NOMO-1 treated with DMSO at 0.1 percent for 48 hours (cell line): ENCODE data around the gene SLU7.

Source experiments
- DNase-seq: peaks from one replicate; lab custom pipeline; 2025; ENCODE audit not compliant: unreplicated experiment; lab: John Stamatoyannopoulos, UW

The SLU7 gene

DNA sequence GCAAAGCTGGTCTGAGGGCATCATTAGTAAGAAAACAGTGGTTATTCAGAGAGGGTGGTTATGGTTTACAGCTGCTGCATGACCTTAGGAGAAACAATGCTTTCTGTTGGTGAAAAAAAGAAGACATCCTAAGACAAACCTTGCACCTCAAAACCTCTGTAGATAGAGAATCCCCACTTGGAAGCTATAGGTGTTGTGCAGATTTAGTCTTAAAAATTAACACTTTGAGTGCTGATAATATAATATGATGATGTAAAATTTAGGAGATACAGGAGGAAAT is 1.4 kb upstream of the SLU7 start:
- DNase-seq = no peak

DNA sequence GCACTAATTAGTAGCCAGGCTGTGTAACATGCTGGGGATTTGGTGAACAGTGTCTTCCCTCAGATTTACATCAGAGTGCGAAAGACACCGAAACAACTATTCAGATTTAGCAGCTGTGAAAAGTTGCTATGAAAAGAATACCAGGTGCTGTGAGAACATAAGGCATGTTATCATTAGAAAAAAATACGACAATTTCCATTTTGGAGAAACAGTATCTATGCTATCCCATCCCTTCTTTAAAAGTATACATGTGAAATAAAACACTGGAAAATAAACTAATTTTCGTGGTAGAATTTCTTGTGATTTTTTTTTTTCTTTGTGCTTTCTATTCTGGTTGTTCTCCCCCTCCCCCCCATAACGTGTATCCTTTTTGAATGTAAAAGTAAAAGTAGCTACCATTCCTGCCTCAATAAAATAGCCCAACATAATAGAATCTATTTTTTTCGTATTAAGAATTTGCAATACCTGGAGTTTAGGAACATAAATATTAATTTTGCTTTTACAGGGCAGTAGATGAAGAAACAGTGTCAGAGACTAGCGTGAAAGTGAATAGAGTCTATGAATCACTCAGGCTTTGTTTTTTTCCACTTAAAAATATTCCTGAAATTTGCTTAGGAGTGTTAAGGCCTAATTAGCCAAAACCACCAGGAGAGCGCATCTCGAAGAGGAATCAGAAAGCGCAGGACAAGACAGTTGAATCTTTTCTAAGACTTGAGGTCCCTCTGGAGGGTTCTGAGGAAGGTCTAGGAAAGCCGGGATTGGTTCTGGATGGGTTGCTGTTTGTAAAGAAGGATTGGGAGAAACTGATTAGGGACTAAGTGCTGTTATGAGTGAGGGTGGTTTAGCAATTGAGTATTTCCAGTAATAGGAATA is 813 bp upstream of the SLU7 start:
- no peak for DNase-seq

DNA sequence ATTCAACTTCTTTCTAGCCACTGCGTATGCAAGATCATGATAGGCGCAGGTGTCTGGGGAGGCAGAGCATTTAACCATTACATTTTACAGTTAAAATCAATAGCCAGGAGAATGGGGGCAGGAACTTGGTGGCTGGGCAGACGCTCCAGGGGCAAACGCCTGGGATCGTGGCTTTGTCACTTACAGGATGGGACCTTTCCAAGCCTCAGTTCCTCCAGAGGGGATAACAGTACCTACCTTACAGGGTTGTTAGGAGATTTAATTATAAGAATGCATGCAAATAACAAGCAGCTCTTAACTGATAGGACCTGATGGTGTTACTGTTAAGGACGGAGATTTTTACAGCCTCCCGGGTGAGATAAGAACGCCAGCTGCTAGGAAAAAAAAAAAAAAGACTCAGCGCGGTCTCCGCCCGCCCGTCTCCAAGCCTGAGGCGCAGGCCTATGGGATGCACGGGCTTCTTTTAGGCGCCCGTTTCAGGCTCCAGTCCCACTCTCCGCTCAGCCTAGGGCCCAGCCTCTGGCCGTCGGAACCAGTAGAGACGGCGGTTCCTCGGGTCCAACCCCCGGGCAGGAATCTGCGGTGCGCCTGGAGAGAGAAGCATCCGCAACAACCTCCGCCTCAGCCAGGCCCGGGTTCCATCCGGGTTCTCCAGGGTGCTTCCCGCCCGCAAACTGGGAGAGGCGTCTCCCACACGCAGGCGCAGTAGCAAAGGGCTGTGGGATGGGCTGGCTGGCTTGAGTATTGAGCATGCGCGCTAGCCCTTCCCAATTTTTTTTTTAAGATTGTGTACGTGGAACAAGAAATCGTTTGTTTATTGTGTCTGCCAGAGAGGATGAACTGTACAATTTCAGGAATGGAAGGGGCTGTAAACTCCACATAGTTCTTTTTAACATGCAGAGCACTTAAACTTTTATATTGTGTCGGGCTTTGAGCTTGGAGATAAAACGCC is 19.2 kb downstream of the SLU7 start, which contains the start of gene FAM200C:
Gene FAM200C, minus strand, starts transcription at position 653 of the 952 bp plus-strand sequence. CDS start 4,564 bp downstream, outside the sequence.
- DNase-seq = peak; percentile 84

DNA sequence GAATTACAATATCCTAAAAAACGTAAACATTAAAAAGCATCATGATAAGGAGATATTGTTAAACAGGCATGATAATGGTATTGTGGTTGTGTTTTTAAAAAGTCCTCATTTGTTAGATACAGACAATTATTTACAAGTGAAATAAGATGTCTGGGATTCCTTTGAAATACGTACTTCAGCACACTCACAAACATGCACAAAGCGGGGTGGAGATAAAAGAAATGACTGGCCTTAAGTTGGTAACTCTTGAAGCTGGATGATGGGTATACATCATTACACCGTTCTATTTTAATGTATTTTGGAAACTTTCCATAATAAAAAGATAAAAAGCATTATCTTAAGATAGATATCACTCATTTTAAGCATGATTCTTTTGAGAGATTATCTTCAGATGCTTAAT is 20.1 kb downstream of the SLU7 start:
- DNase-seq = no peak

DNA sequence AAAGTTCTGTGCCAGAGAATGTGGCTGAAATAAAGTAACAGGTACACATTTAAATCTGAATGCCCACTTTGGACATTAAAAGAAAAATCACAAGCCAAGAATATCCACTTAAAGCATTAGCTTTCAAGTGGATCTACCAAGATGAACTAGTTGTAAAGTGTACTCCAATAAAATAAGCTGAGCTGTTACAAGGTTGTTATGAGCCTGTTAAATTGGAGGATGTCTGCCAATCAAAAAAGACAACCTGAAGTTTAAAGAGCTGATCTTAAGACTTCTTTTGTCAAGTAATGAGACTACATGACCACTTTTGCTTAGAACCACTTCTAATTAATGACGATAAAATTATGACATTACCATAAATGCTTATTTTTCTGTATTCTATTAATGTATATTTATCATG is 21.4 kb downstream of the SLU7 start:
- DNase-seq = no peak

DNA sequence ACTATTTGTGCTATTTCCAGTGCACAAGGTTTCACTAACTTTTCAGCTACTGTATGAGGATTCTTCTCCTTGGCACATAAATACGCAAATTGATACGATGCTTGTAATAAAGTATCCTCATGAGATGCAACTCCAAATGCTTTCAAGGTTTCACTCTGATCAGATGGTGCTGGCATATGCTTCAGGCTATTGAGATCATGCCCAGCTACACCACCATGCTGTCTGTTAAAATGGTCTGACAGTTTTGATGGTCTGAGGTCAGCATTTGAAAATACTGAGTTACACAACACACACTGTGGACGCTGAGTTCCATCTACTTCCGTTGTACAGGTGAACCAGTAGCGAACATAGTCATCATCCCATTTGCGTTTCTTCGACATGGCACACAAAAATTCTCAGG is 23.8 kb downstream of the SLU7 start:
- no peak for DNase-seq

DNA sequence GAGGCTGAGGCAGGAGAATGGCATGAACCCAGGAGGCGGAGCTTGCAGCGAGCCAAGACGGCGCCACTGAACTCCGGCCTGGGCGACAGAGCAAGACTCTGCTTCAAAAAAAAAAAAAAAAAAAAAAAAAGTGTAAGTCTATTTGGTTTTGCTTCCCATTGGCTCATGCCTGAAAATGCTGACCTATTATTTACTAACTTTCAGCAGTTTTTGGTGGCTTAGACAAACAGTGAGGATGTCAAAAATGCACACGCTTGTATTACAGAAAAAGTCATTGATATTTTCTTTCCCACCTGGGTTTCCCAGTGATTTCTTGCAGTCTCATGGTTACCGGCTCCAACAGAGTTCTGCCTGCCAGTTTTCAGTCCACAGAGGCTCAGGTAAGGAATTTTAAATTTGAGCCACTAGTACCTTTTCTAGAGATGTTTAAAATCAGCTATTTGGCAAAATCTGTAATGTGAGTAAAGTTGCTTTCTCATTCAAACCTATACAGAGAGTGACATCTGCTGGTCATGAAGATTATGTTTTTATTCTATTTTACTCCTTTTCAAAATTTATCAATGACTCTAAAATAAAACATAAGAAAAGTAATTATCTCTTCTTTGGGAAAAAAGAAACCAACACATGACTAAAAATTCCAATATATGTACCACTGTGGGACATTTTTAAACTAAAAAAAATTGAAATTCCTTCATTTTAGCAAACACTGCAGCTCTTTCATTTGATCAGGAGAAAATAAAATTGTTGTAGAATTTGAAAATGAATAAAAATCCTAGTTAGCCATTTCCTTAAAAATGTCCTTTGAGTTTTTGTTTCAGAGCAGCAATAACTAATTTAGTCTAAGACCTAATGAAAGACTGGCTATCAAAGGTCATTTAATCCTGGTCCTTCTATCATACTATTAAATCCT is 27.8 kb downstream of the SLU7 start:
- DNase-seq = peak; percentile 12

DNA sequence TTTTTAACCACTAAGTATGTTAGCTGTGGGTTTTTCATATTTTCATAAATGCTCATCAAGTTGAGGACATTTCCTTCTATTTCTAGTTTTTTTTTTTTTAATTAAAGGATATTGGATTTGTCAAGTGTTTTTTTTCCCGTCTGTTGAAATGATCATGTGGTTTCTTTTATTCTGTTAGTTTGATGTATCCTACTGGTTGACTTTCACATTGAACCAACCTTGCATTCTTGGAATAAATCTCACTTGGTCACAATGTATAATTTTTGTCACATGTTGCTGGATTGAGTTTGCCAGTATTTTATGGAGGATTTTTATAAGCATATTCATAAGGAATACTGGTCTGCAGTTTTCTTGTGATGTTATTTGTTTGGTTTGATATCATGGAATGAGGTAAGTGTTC is 31.4 kb downstream of the SLU7 start:
- no peak for DNase-seq

DNA sequence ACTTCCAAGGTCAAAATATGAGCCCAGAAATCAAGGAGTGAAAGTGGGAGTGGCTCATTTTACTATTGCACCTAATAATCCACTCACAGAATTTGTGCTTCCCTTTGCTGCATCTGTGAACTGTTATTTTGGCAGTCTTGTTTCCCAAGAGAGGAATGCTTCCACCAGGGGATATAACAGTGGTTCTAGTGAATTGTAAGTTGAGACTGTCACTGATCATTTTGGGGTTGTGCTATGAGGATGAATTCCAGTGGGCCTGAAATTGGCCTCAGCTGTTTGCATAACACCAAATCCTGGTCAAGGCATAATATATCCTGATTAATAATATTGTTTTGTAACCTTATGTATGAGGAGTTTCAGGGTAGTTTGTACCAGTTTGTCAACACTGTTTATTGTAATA is 33.4 kb downstream of the SLU7 start:
- DNase-seq = no peak

DNA sequence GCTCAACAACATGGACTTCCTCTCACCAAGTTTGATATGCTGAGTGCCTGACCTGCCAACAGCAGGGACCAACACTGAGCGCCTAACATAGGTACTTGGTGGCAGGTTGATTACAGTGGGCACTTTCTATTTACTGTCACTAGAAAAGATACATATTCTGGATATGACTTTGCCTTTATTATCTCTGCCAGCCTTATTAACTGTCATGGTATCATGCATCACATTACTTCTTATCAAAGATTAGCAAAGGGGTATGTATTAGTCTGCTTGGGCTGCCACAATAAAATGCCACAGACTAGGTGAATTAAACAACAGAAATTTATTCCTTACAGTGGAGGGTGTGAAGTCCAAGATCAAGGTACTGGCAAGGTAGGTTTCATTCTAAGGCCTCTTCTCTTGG is 34.2 kb downstream of the SLU7 start:
- no peak for DNase-seq

DNA sequence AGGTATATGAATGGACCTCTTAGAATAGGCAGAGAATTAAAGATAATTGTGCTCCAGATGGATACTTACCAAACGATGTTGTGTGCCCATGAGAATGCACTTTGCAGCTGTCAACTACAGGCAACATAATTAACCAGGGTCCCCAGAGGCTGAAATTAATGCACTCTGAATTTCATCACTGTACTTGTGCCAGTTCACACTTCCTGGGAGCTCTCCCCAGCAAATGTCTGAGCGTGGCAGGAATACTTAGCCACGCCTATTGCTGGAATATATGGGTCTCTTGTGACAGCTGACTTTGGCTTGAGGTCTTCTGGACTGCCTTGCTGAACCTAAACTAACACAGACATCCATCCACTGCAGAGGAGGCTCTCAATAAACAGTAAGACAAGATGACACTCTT is 36.5 kb downstream of the SLU7 start:
- no peak for DNase-seq

DNA sequence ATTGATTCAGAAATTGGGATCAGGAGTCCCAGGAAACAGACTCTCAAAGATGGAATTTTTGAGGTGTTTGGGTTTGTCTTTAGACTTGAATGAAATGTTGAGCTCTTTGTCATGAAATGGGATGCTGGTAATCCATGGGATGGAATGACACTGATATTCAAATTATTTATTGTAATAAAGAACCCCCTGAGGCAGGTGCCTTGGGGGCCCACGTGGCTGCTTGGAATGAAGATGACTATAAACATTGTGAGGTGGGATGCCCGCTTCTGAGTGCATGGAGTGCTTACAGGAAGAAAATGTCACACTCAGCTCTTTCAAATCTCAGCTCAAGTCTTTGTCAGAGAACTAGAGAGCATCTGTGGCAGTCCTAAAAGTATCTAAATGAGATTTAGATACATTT is 38.8 kb downstream of the SLU7 start:
- DNase-seq = no peak

DNA sequence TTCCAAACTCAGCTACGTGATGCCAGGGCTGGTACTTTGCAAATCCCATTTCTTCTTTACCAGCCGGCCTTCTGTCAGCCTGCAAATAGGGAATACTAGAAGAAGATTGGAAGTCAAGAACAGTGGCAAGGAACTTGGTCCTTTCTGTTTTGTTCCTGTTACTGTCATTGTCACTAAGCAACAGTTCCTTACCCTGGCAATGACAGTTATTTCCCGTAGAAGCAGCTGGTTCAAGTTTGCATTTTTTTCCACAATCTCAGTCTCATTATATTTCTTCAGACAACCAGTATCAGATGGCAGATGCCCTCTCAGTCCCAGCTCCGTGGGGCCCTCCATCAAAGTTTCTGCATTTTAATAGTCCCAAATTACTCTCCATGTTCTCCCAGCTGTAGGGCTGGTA is 39.4 kb downstream of the SLU7 start:
- DNase-seq = peak; percentile 4

DNA sequence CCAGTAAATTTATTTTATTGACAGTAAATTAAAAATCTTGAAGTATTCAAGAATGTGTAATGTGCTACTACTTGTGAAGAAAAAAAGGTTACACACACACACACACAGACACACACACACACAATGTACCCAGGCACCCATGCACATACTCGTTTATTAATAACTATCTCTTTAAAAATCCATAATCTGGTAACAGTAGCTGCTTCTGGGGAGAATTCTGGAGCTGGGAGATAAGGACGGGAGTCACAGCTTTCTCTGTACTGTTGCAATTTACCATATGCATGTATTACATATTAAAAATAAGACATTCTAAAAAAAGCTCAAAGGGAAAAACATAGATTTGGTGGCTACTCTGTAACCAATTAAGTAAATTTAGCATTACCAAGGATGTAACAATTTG is 40.6 kb downstream of the SLU7 start:
- DNase-seq = no peak

DNA sequence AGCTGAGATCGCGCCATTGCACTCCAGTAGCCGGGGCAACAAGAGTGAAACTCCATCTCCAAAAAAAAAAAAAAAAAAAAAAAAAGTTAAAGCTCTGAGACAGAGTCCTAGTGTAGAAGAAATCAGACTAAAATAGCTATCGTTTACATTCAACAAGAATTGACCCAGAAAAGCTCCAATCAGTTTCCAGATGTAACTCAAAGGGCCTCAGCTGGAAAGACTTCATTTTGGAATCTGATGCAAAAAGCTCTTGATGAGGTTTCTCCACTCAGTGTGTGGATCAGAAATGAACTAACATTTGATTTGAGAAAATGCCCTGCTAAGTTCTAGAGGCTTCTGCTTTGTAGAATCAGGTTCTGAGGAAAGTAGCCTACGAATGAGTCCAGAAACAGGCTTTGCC is 41.2 kb downstream of the SLU7 start:
- DNase-seq = no peak

DNA sequence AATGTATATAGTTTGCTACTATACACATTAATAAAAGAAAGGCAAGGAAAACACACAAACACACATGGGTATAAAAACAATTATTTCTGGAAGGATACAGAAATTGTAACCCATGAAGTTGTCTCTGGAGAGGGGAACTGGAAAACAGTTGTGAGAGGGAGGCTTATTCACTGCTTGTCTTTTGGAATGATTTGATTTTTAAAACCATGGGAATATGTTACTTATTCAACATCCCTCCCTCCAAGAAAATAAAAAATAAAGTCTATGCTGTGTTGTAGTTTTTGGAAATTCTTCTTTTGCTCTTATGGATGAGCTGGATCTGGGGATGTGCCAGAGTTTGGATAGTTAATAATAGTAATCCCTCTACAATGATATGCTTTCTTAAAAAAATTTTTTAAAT is 42.5 kb downstream of the SLU7 start:
- no peak for DNase-seq

DNA sequence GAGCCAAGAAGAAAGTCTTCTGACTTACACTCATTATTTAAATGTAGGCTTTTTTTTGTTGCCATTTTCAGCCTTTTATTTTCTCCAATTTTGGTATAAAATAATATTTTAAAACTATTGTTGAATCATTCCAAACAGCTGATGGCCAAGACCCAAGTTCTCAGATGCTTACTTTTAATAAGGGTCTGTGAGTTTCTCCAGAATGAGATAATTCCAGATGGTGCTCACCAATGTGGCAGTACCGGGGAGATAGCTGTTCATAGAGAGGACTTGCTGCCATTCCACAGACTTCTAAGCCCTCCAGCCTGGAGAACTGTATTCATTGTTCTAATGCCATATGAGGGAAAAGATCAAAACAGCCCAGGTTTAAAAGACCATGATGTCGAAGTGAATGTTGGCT is 43.2 kb downstream of the SLU7 start:
- DNase-seq = no peak

DNA sequence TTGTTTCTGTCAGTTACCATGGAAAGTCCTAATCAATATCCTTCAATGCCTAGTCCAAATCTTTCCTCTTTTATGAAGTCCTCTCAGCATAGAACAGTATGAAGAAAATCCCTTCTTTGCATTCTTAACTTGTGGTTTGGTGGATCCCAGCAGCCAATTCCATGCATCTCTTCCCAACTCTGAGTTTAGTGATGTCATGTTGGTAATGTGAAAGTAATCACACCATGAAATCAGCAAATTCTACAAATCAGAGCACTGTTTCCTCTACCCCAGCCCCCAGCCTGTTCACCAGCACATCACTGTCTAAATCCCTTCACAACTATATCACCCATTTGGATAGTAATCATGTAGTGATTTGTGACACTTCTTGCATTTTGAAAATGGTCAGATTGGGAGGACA is 43.7 kb downstream of the SLU7 start:
- DNase-seq = no peak

DNA sequence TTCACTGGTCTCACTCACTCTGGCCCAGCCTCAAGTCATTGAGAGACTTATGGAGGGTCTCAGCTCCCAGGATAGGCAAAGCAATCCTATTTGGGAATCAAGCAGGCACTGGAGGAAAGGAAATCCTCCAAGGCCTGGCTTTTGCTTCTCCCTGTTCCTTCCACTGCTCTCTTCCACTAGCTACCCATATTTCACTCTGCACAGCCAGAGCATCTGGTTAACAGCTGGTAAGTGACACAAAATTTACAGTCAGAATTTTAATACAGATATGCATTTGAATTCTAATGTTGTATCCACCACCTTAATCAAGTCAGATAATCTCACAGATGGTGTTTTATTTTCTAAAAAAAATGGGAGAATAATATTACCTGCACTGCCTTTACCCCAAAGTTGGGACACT is 47.6 kb downstream of the SLU7 start:
- no peak for DNase-seq

DNA sequence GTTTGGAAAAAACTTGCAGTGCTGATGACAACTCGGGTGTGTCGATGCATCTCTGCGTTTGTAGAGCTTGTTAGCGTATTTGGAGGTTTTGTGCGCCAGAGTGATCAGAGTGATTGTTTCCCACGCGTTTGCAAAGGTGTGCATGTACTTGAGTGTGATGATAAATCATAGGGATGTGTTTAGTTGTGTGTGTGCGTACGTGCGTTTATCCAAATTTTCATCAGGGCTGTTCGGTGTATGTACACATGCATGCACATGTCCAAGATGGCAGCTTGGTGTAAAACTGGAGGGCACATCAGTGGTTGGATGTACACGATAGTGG is 48.2 kb downstream of the SLU7 start:
- no peak for DNase-seq

DNA sequence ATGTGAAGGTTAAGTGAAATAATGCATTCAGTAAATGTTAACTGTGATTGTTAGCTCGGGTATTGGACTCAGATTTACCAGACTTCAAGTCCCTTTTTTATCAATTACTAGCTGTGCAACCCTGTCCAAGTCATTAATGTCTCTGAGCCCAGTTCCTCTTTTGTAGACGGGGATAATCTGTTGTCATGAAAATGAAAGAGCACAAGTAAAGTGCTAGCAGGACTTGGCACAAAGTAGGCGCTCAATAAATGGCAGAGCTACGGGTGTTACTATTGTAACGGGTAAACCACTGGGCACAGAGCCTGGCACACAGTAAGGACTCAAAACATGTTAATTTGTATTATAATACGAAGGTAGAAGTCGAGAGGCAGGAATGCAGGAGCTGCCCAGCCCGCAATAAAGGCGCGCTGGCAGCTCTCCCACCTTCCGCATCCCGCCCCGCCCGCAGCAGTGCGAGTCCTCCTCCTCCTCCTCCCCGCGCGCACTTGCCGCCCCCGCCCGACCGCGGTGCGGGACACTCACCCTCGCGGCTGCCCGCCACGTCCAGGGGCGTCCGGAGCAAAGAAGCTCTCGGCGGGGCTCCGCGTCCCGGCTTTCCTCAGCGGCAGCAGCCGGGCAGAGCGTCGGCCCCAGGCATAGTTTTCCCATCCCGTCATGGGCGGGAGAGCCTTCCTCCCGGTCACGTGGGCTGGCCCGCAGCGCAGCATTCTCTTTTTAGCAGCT is 48.7 kb downstream of the SLU7 start, which contains the start of gene C1QTNF2:
Gene C1QTNF2, minus strand, starts transcription at position 637 of the 723 bp plus-strand sequence. CDS start 15,615 bp downstream, outside the sequence.
- DNase-seq = peak; percentile 23
